ENCODE results near the gene DIAPH2. TPM values are rescaled to one million over a fixed set of nuclear protein-coding genes. Genes with fewer than 3 reads are reported as not detected.

The DIAPH2 gene
- total and polyA plus RNA-seq, 12 donors = 1.8 to 13.6 (median 10.1) TPM

DNA sequence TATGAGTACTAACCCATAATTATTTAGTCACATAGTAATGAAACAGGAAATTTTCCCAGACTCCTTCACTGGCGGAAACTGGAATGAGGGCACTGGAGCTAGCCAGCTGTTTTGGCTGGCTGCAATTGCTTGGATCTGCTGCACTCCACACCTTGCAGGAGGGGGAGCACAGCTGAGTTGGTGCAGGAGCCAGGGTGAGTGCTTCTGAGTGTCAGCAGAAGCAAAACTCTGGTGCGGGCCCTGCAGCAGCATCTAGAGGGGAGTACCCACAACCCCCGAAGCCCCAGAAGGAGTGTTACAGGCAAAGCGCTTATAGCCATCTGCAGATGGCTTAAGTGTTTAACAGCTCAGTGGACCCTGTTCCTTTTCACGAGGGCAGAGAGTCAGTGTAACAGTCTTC, 295.1 kb downstream of the DIAPH2 start:
- Histone ChIP-seq H3K27ac (no peak overlapping the region), H3K4me3 (no peak overlapping the region), H3K36me3 (peaks cover 0 to 7% (median 0%) of the 10 kb centered on the region in 9 donors), H3K4me1 (peaks cover 0 to 23% (median 0%) of the 10 kb centered on the region in 9 donors), H3K9me3 (no peaks in the 10 kb centered on the region), H3K27me3 (peaks cover 0 to 18% (median 0%) of the 10 kb centered on the region in 7 donors)
- ATAC-seq = no peak
- no peak for TF ChIP-seq CTCF (IDR thresholded peaks at IDR 0.05)
- 38 to 58% methylated on average over 5 of the region's 5 CpGs for WGBS, 2 donors
- intact Hi-C loops (cut with DNase I) = no loop called here
- DNase-seq = no peak

DNA sequence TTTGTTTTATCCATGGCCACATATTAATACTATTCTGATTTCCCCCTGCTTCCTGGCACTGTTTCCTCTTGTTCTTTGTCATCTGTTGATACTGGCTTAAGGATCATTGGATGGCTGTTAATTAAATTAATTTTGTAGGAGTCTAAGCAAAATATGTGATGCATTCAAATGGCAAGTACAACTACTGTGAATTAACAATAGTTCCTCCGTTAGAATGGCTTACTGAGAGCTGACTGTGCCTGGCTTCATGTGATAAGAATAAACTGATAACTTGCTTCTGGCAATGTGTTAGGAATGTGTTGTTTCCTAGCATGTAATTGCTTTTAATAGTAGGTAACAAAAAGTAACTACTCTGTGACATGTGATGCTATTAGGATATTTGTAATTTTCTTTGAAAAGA, 297.5 kb downstream of the DIAPH2 start:
- H3K4me3 ChIP-seq = no peak overlapping the region
- DNase-seq = no peak
- intact Hi-C loops (cut with DNase I) = no loop called here
- WGBS, 2 donors = 18 to 23% methylated on average over 1 of the region's 1 CpG
- peaks cover 0 to 23% (median 0%) of the 10 kb centered on the region in 9 donors for H3K4me1 ChIP-seq
- no peaks in the 10 kb centered on the region for H3K9me3 ChIP-seq
- no peak overlapping the region for H3K27ac ChIP-seq
- peaks cover 0 to 7% (median 0%) of the 10 kb centered on the region in 9 donors for H3K36me3 ChIP-seq
- peak in 2 of 8 donors; percentile 46 to 65 for ATAC-seq
- peaks cover 0 to 24% (median 0%) of the 10 kb centered on the region in 7 donors for H3K27me3 ChIP-seq
- TF ChIP-seq CTCF (IDR thresholded peaks at IDR 0.05) = no peak

DNA sequence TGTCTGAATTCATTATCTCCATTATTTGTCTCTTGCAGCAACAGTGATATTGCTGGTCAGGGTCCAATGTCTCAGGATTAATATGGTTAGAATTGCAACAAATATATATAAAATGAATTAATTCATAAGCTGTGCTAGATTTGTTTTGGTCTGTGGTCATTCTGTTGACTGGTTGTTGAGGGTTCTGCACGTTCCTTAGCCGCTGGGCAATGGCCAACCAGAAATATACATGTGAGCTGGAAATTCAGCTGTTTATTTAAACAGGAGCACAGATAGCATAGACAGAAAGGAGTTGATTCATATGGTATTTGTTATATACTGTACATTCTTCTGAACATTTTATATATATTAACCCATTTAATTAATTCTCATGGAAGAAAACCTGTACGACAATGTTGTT, 299.9 kb downstream of the DIAPH2 start:
- no peak for TF ChIP-seq CTCF (IDR thresholded peaks at IDR 0.05)
- WGBS, 2 donors = 80 to 85% methylated on average over 3 of the region's 3 CpGs
- no peaks in the 10 kb centered on the region for H3K9me3 ChIP-seq
- peaks cover 0 to 22% (median 0%) of the 10 kb centered on the region in 7 donors for H3K27me3 ChIP-seq
- ATAC-seq (no peak), DNase-seq (no peak)
- H3K36me3 ChIP-seq = no peaks in the 10 kb centered on the region
- intact Hi-C loops (cut with DNase I) = no loop called here
- peaks cover 0 to 22% (median 0%) of the 10 kb centered on the region in 9 donors for H3K4me1 ChIP-seq
- no peak overlapping the region for H3K27ac ChIP-seq
- no peak overlapping the region for H3K4me3 ChIP-seq

DNA sequence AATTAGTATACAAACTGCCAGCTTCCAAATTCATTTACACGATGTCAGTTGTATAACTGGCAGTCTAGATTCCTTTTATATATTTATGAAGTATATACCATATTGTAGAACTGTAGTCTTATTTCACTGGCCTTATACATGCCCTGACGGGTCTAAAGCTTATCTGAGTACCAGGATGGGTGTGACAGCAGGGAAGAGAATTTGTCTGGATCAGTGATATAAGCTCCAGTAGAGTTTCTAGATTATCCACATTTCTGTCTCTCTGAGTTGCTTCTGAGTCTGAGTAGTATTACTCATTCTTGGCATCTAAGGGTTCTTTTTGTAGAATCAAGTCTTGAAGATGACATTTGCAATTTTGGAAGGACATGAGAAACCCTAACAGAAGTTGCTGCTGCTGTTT, 300.4 kb downstream of the DIAPH2 start:
- TF ChIP-seq CTCF (IDR thresholded peaks at IDR 0.05) = no peak
- DNase-seq (no peak), ATAC-seq (no peak)
- peaks cover 0 to 17% (median 0%) of the 10 kb centered on the region in 7 donors for H3K27me3 ChIP-seq
- peaks cover 0 to 17% (median 0%) of the 10 kb centered on the region in 9 donors for H3K4me1 ChIP-seq
- no peak overlapping the region for H3K4me3 ChIP-seq
- H3K27ac ChIP-seq = no peak overlapping the region
- no peaks in the 10 kb centered on the region for H3K9me3 ChIP-seq
- H3K36me3 ChIP-seq = no peaks in the 10 kb centered on the region
- intact Hi-C loops (cut with DNase I) = no loop called here
- WGBS, 2 donors = 51 to 54% methylated on average over 2 of the region's 2 CpGs

Measured in heart right ventricle (tissue), 16 donors.